Inferior parietal cortex (tissue), 1 donor: ENCODE data around the gene SLC1A2.

Experiments used
- DNase-seq: peaks from one replicate; pipeline ENCODE4 v3.0.0-alpha.2; 2016; ENCODE audit errors: extremely low spot score

Gene SLC1A2

GRCh38 chr11:35245056-35245455 is 174.3 kb downstream of the SLC1A2 start:
- no peak for DNase-seq

DNA sequence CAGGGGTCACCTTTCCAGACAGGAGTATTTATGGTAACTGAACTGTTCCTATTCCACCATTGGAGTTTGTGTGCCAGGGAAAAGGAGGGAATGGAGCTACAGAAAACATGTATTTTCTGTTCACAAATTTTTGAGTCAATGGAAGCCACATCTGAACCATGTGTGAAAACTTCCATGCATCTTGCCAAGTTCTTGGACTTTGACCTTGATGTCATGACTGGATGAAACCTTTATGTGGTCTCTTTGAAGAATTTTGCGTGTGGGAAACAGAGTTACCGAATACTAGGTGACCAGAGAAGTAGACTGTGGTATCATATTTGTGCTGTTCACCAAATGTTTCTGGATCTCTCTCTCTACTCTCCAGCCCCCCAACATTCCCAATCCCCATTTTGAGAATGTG is 175.6 kb downstream of the SLC1A2 start:
- DNase-seq, result no peak

GRCh38 chr11:35242412-35243242 is 176.7 kb downstream of the SLC1A2 start:
- no peak for DNase-seq

DNA sequence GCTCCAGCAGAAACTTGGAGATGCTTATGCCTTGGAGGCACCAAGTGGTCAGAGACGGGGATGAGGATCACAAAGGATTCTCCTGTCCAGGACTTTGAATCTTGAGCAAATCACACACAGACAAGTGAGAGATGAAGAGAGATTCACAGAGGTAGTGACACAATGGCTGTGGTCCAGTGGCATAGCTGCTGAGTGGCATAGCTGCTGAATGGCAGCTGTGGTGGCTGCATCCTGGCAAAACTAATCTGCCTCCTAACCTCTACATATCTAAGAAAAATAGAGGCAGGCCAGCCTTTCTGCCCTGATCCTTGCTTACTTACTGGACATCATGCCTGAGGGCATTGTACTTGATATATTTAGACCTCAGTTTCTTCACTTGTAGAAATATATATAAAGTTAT is 177.8 kb downstream of the SLC1A2 start:
- no peak for DNase-seq

DNA sequence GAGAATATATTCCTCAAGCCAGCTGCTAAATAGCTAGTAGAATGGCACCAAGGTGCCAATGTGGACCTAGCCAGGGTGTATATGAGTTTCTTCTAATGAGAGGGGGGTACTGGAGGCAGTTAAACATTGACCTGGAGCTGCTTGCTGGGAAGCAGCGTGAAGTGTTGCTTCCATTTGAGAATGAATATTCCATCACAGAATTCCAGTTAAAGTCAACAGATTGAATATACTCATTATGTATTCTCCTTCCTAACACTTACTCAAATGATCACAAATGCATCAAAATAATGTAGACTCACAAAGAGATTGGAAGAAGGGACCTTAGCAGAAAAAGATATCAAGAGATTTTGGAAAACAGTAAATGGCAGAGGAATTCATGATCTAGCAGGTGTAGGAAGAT is 178.3 kb downstream of the SLC1A2 start:
- no peak for DNase-seq

GRCh38 chr11:35239471-35240075 is 179.8 kb downstream of the SLC1A2 start:
- DNase-seq, result no peak

- DNase-seq, result no peak
Measured at GRCh38 chr11:35238882-35239281, 180.5 kb downstream of the SLC1A2 start.

GRCh38 chr11:35237860-35238715 is 181.3 kb downstream of the SLC1A2 start:
- peak; percentile 68 for DNase-seq

GRCh38 chr11:35237351-35237750 is 182.0 kb downstream of the SLC1A2 start:
- DNase-seq, result no peak

DNA sequence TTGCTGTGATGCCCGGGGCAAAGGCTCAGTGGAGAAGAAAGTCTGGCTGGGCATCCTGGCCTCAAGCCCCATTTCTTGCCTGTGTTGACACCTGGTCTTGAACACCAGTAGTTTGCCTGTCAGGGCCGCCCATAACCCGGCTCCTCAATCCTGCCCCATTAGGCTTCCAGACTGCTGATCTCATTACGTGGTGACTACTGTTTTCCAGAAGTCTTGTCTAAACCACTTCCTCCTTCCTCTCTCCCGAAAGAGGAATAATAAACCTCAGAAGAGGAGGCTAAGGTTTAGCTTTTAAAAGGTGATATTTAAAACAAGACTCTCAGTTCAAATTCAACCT is 182.7 kb downstream of the SLC1A2 start:
- DNase-seq, result no peak

DNA sequence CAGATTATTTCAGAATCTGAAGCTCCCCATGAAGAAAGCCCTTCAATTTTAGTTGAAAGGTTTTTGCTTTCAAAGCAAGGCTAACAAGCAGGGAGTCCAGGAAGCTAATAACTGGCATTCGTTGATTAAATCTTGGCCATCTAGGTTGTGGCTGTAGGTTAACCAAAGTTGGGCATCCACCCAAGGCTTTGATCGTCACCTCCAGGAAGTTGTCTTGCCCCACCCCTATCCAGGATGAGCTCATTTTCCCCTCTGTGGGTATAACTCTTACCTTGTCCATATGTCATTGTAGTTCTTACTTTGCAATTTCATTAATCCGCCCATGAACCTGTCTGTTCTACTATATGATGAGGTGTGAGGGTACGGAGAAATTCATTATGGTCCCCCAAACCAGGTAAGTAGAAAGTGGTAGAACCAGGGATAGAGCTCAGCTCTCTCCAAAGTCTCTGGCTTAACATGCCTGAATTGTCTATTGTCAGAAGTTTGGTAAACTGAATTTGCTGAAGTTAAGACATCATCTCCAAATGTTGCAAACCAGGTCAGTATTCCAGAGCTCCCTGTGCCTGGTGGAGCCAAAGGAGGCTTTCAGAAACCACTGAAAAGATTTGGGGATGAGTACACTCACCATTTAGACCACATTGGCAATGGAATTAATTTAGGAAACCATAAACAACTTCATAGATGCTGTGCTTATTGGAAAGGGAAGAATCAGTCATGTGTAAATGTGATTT is 183.3 kb downstream of the SLC1A2 start:
- no peak for DNase-seq

DNA sequence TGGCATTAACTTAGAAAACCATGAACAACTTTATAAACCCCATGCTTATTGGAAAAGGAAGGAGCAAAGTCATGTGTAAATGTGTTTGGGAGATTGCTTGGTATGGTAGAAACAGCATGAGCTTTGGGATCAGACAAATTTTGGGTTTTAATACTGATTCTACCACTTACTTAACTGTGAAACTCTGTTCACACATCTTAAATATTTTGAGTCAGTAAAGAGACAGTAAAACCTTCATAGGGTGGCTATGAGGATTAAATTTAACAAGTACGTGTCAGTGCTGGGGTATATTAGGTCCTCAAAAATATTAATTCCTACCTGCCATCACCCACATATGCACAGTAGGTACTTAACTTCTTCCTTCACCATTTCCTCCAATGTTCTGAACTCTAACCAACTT is 183.9 kb downstream of the SLC1A2 start:
- DNase-seq, result no peak

- no peak for DNase-seq
Measured at GRCh38 chr11:35235157-35235468, 184.2 kb downstream of the SLC1A2 start.

DNA sequence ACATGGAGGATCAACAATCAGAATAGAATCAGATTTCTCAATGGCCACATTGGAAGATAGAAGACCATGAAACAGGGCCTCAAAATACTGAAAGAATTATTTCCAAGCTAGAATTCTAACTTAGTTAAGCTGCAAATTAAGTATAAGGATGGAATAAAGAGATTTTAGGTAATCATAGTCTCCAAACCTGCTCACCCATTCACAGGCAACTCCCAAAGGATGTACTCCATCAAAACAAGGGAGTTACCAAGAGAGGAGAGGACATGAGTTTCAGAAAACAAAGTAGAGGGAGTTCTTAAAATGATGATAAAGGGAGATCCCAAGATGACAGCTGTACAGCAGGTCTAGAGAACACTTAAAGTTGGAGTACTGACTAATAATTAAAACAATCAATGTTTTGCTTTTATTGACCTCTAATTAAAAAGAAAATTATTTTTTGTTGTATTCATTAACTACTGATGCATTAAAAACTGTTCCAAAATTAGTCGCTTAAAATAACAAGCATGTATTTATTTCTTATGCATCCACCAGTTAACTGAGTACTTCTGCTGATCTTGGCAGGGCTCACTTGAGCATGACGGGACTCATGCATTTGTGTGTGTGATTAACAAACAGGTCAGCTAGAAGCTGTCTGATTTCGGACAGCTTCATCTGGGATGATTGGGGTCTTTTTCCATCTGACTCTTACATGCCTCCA is 184.8 kb downstream of the SLC1A2 start:
- no peak for DNase-seq

DNA sequence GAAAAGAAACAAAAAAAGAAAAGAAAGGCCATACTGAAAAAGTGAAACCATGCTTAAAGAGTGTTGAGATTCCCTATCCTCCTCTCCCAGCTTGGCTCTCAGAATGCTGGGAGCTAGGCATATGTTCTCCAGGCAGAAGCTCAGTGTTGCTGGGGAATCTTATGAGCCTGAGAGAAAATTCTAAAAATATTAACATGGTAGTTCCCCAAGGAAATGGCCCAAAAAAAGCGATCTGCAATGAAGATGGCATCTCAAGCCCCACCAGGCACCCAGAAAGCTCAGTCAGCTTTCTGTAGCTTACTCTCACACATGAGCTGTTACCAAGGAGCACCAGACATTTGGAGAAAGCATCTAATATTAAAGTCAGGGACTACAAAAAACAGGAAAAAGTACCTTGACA is 185.8 kb downstream of the SLC1A2 start:
- no peak for DNase-seq

DNA sequence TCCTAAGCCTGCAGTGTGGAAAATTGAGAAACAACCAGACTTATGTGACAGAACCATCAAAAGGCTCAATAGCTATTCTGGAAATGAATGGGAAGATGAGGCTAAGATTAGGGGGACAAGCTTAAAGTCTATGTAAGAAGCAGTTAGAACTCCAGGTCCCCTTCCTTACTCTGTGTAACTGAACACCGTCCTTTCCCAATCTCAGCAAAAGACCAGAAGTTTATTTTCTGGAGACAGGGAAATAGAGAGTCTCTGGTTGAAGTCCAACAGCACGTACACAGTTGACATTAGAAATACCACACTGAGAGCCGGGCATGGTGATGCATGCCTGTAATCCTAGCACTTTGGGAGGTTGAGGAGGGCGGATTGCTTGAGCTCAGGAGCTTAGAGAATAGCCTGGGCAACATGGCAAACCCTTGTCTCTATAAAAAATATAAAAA is 186.4 kb downstream of the SLC1A2 start:
- no peak for DNase-seq

GRCh38 chr11:35231076-35231860 is 188.1 kb downstream of the SLC1A2 start:
- DNase-seq, result no peak

- DNase-seq, result no peak
Measured at GRCh38 chr11:35230388-35230787, 189.0 kb downstream of the SLC1A2 start.

GRCh38 chr11:35228328-35228725 is 191.0 kb downstream of the SLC1A2 start:
- DNase-seq, result no peak

DNA sequence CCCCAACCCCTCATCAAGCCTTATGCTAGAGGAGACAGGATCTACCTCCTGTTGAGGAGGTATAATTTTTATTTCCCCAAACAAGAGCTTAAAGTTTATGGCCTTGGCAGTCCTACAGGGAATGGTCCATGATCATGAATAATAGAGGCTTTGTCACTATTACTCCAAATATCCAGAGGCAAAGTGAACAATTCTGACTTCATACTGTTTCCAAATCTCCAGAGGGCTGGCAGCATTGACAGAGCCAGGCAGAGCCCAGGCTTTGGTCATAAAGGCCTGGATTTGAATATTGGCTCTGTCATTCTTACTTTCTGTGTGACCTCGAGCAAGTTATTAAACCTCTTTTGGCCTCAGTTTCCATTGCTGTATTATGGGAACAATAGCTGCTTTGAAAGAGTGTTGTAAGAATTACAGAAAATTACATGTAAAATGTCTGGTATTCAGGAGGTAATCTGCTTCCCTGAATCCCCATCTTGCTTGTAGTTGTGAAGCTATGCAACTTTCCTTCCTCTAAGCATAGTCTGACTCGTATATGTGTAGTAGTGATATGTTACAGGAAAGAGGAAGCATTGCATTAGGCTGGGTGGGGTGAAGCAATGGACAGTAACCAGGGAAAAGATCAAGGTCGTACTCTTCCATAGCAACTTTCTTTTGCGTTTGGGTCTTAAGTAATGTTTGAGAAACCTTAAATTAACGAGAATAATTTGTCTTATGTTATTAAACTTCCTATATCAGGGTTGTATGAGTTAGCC is 191.6 kb downstream of the SLC1A2 start:
- DNase-seq, result no peak
